ENCODE results near the gene CR1.
"Not testable (repeated sequence)": the region's sequence is repeated elsewhere in the genome, so short reads cannot be mapped to it uniquely, and the experiment has no call there.

CR1 gene

GRCh38 chr1:207606362-207606755 lies 110.4 kb downstream of the CR1 start:
- DNase-seq (ENCODE audit: low read depth): no peak
- TF ChIP-seq CTCF (conservative IDR thresholded peaks at IDR 0.05; ENCODE audit: low read depth, low read length): no peak
- no peak overlapping the region for H3K4me3 ChIP-seq (ENCODE audit: low read depth, low read length)

GRCh38 chr1:207612762-207613161 lies 116.8 kb downstream of the CR1 start:
- DNase-seq (ENCODE audit: low read depth): no peak
- no peak overlapping the region for H3K4me3 ChIP-seq (ENCODE audit: low read depth, low read length)
- no peak for TF ChIP-seq CTCF (conservative IDR thresholded peaks at IDR 0.05; ENCODE audit: low read depth, low read length)

- peak; percentile 66 for DNase-seq (ENCODE audit: low read depth)
- no peak overlapping the region for H3K4me3 ChIP-seq (ENCODE audit: low read depth, low read length)
- TF ChIP-seq CTCF (conservative IDR thresholded peaks at IDR 0.05; ENCODE audit: low read depth, low read length): peak; percentile 79
Observed at GRCh38 chr1:207619871-207620542, 124.0 kb downstream of the CR1 start.

- no peak overlapping the region for H3K4me3 ChIP-seq (ENCODE audit: low read depth, low read length)
- no peak for DNase-seq (ENCODE audit: low read depth)
- no peak for TF ChIP-seq CTCF (conservative IDR thresholded peaks at IDR 0.05; ENCODE audit: low read depth, low read length)
Observed at GRCh38 chr1:207620543-207620893, 124.6 kb downstream of the CR1 start.

GRCh38 chr1:207625504-207626071 lies 129.6 kb downstream of the CR1 start:
- DNase-seq (ENCODE audit: low read depth); H3K4me3 ChIP-seq (ENCODE audit: low read depth, low read length): not testable (repeated sequence)

- no peak for DNase-seq (ENCODE audit: low read depth)
- TF ChIP-seq CTCF (conservative IDR thresholded peaks at IDR 0.05; ENCODE audit: low read depth, low read length): no peak
- no peak overlapping the region for H3K4me3 ChIP-seq (ENCODE audit: low read depth, low read length)
Observed at GRCh38 chr1:207626972-207627337, 131.0 kb downstream of the CR1 start.

- TF ChIP-seq CTCF (conservative IDR thresholded peaks at IDR 0.05; ENCODE audit: low read depth, low read length): no peak
- no peak overlapping the region for H3K4me3 ChIP-seq (ENCODE audit: low read depth, low read length)
- DNase-seq (ENCODE audit: low read depth): no peak
Observed at GRCh38 chr1:207627496-207627895, 131.5 kb downstream of the CR1 start.

Data from choroid plexus epithelial cell (primary cell).